ENCODE results near the gene AP3B1.
A peak's percentile ranks its signal among the peaks of the same experiment; 100 is the strongest.

The AP3B1 gene

GRCh38 chr5:77972469-77973252, 321.8 kb downstream of the AP3B1 start:
- H3K4me3 ChIP-seq (ENCODE audit: low read depth, low read length): no peak overlapping the region
- H2AFZ ChIP-seq: peak overlapping the region; percentile 71
- H3K27me3 ChIP-seq (ENCODE audit: control insufficient read depth, insufficient read depth, low read length): no peaks in the 10 kb centered on the region
- H3K9me3 ChIP-seq (ENCODE audit: control insufficient read depth, low read length): no peaks in the 10 kb centered on the region
- no peak overlapping the region for H3K4me2 ChIP-seq (ENCODE audit: low read length)
- no peaks in the 10 kb centered on the region for H3K36me3 ChIP-seq (ENCODE audit: control insufficient read depth, insufficient read depth, low read length)
- TF ChIP-seq, protein P1, sequence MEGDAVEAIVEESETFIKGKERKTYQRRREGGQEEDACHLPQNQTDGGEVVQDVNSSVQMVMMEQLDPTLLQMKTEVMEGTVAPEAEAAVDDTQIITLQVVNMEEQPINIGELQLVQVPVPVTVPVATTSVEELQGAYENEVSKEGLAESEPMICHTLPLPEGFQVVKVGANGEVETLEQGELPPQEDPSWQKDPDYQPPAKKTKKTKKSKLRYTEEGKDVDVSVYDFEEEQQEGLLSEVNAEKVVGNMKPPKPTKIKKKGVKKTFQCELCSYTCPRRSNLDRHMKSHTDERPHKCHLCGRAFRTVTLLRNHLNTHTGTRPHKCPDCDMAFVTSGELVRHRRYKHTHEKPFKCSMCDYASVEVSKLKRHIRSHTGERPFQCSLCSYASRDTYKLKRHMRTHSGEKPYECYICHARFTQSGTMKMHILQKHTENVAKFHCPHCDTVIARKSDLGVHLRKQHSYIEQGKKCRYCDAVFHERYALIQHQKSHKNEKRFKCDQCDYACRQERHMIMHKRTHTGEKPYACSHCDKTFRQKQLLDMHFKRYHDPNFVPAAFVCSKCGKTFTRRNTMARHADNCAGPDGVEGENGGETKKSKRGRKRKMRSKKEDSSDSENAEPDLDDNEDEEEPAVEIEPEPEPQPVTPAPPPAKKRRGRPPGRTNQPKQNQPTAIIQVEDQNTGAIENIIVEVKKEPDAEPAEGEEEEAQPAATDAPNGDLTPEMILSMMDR (IDR thresholded peaks at IDR 0.05): no peak
- peaks cover 5% of the 10 kb centered on the region for H3K4me1 ChIP-seq
- H3K9ac ChIP-seq: no peak overlapping the region
- H3K27ac ChIP-seq: no peak overlapping the region
- no peaks in the 10 kb centered on the region for H3K79me2 ChIP-seq

DNA sequence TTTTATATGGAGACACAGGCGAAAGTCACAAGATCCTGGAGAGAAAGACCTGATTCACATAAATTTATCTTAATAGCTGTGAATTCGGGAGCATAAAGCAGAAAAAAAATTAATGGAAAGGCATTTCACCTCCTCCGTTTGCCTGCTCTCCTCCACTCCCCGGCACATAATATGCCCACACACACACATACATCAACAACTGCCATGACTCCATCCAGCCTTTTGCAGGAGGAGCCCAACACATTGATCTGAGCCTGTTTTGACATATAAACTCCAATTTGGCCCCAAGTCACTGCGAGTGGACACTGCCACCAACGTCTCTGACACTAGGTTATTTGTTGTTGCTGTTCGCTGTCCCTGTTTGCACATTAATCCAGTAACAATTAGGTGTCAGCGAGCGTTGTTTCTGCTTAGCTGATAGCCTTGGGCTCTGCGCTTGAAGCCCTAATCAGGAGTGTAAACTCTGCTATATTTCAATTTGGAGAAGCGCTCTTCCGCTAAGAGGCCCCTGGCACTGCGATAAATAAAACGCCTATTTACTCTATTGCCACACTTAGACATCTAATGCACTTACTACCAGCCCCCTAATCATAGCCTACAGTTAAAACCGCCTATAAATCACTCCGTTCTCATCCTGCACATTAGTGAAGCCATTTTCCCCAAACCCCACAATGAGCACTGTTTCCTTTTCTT, 322.6 kb downstream of the AP3B1 start:
- TF ChIP-seq, protein P1 (IDR thresholded peaks at IDR 0.05): no peak
- Histone ChIP-seq H3K27me3 (ENCODE audit: control insufficient read depth, insufficient read depth, low read length) (no peaks in the 10 kb centered on the region), H3K79me2 (no peaks in the 10 kb centered on the region), H3K4me3 (ENCODE audit: low read depth, low read length) (no peak overlapping the region), H3K9me3 (ENCODE audit: control insufficient read depth, low read length) (no peaks in the 10 kb centered on the region), H3K4me2 (ENCODE audit: low read length) (no peak overlapping the region), H3K27ac (no peak overlapping the region), H2AFZ (peak overlapping the region; percentile 71), H3K9ac (no peak overlapping the region), H3K4me1 (peaks cover 5% of the 10 kb centered on the region), H3K36me3 (ENCODE audit: control insufficient read depth, insufficient read depth, low read length) (no peaks in the 10 kb centered on the region)

DNA sequence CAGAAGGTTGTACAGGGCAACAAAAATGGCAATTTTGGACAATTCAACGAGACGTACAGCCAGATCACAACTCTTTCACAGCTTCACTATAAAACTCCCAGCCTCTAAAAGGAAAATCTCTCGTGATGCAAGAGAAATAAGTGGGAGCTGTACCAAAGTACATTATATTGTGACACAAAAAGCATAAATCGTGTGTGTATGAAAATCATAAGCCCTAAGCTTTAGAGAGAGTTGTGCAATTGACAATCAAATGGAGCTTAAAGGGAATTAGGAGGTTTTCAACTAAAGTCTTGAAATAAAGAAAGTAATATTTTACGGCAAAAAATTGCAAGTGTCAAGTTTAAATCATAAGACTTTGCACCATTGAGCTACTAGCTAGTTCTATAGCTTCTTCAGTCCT, 323.6 kb downstream of the AP3B1 start:
- H3K27me3 ChIP-seq (ENCODE audit: control insufficient read depth, insufficient read depth, low read length): no peaks in the 10 kb centered on the region
- H3K4me3 ChIP-seq (ENCODE audit: low read depth, low read length): no peak overlapping the region
- no peaks in the 10 kb centered on the region for H3K36me3 ChIP-seq (ENCODE audit: control insufficient read depth, insufficient read depth, low read length)
- no peaks in the 10 kb centered on the region for H3K9me3 ChIP-seq (ENCODE audit: control insufficient read depth, low read length)
- TF ChIP-seq, protein P1 (IDR thresholded peaks at IDR 0.05): no peak
- no peak overlapping the region for H3K4me2 ChIP-seq (ENCODE audit: low read length)
- no peak overlapping the region for H3K27ac ChIP-seq
- H3K4me1 ChIP-seq: peaks cover 5% of the 10 kb centered on the region
- H2AFZ ChIP-seq: no peak overlapping the region
- no peaks in the 10 kb centered on the region for H3K79me2 ChIP-seq
- no peak overlapping the region for H3K9ac ChIP-seq

GRCh38 chr5:77963795-77964194, 330.7 kb downstream of the AP3B1 start:
- TF ChIP-seq, protein P1 (IDR thresholded peaks at IDR 0.05): no peak
- no peaks in the 10 kb centered on the region for H3K27me3 ChIP-seq (ENCODE audit: control insufficient read depth, insufficient read depth, low read length)
- no peak overlapping the region for H3K27ac ChIP-seq

More at GRCh38 chr5:77963795-77964194, 330.7 kb downstream of the AP3B1 start:
- Histone ChIP-seq H3K4me2 (ENCODE audit: low read length) (no peak overlapping the region), H3K9ac (no peak overlapping the region), H3K79me2 (no peaks in the 10 kb centered on the region), H3K36me3 (ENCODE audit: control insufficient read depth, insufficient read depth, low read length) (no peaks in the 10 kb centered on the region), H3K4me3 (ENCODE audit: low read depth, low read length) (no peak overlapping the region), H2AFZ (no peak overlapping the region), H3K4me1 (peaks cover 21% of the 10 kb centered on the region), H3K9me3 (ENCODE audit: control insufficient read depth, low read length) (no peaks in the 10 kb centered on the region)

Measured in parathyroid adenoma (tissue), 2 donors.